K562 (cell line): Measurements from ENCODE around the gene REC8. TPM values are rescaled to one million over a fixed set of nuclear protein-coding genes. Genes with fewer than 3 reads are reported as not detected.

Source experiments
- ATAC-seq: fragments of 200-7000 bp; cut with Tn5 transposase; 3 replicates; pipeline ENCODE4 v1.9.1; 2020; ENCODE audit warnings: moderate library complexity
- BruUV-seq: library from RNA; stranded (reverse); fragments of 400-500 nt; replicated peaks from 2 replicates; lab custom pipeline; 2021; lab: Mats Ljungman, UMichigan
- CTCF ChIA-PET: fragments of 300-600 bp; formaldehyde crosslinking; extraction: SDS; loops from one replicate; lab custom pipeline; 2021; ENCODE audit warnings: low intra/inter-chr PET ratio; lab: Yijun Ruan, JAX
- POLR2A ChIA-PET: fragments of 300-600, 350-650 bp; sonication (Branson Sonifier 250); formaldehyde crosslinking; extraction: SDS; loops from one replicate; lab custom pipeline; 2021; ENCODE audit warnings: antibody characterized with exemption, inconsistent platforms; lab: Yijun Ruan, JAX
- DNase-seq, 4 experiments: peaks; one replicate each; pipeline versions ENCODE4 v3.0.0 to v3.0.0-alpha.2; 2011 to 2018; ENCODE audit warnings: low spot score in 3 of 4, mixed read lengths in 3 of 4; ENCODE audit errors: extremely low read depth in 1 of 4
- FAIRE-seq: peaks from 2 replicates; lab custom pipeline; 2011; peaks lifted over from hg19 to GRCh38; lab: Jason Lieb, UNC
- H2AFZ ChIP-seq: 2 replicates; pipeline ENCODE4 v1.6.0; 2011; ENCODE audit warnings: low read depth, low read length, control low read depth, inconsistent platforms
- H3K27ac ChIP-seq: fragments of 200-600 bp; 3 replicates; pipeline ENCODE4 v1.8.0; 2011; ENCODE audit warnings: low read depth, mild to moderate bottlenecking, control low read depth, inconsistent platforms, low read length, moderate library complexity, mixed read lengths; ENCODE audit errors: extremely low read depth
- H3K27me3 ChIP-seq, 2 experiments: fragments of 300-600 bp in 1 of 2; 2 replicates in 1 of 2; 3 replicates in 1 of 2; pipeline versions ENCODE4 v1.6.0 to v1.8.0; 2011; ENCODE audit warnings: inconsistent platforms in 2 of 2, low read length in 2 of 2, mild to moderate bottlenecking in 1 of 2, mixed read lengths in 1 of 2, moderate library complexity in 1 of 2; ENCODE audit not compliant: control insufficient read depth in 2 of 2, insufficient read depth in 2 of 2
- H3K36me3 ChIP-seq: fragments of 300-600 bp; 3 replicates; pipeline ENCODE4 v1.8.0; 2011; ENCODE audit warnings: mild to moderate bottlenecking, low read length, inconsistent platforms; ENCODE audit not compliant: control insufficient read depth, insufficient read depth
- H3K4me1 ChIP-seq, 2 experiments: fragments of 200-600 bp in 1 of 2; replicated peaks in 1 of 2; 2 replicates in 1 of 2; 3 replicates in 1 of 2; pipeline versions ENCODE4 v1.5.1 to v1.8.0; 2011; ENCODE audit warnings: inconsistent platforms in 2 of 2, low read length in 2 of 2, mild to moderate bottlenecking in 1 of 2, mixed read lengths in 1 of 2, moderate library complexity in 1 of 2; ENCODE audit not compliant: control insufficient read depth in 2 of 2, insufficient read depth in 2 of 2
- H3K4me2 ChIP-seq: 2 replicates; pipeline ENCODE4 v1.6.1; 2011; ENCODE audit warnings: low read length, control low read depth, inconsistent platforms, mixed read lengths; ENCODE audit not compliant: insufficient read depth
- H3K4me3 ChIP-seq: fragments of 200-600 bp; sonication (generic), shearing (Covaris generic); 2 replicates; pipeline ENCODE4 v1.5.1; 2016; ENCODE audit warnings: control low read depth, inconsistent platforms
- H3K79me2 ChIP-seq: fragments of 200-600 bp; 3 replicates; pipeline ENCODE4 v1.8.0; 2011; ENCODE audit warnings: low read length, inconsistent platforms; ENCODE audit not compliant: control insufficient read depth, insufficient read depth
- H3K9ac ChIP-seq, 2 experiments: 2 replicates each; pipeline versions ENCODE4 v1.6.0 to v1.6.1; 2011; ENCODE audit warnings: low read depth in 2 of 2, low read length in 2 of 2, control low read depth in 1 of 2, inconsistent platforms in 1 of 2, mild to moderate bottlenecking in 1 of 2, mixed read lengths in 1 of 2; ENCODE audit not compliant: insufficient read depth in 1 of 2
- H3K9me1 ChIP-seq: one replicate; pipeline ENCODE4 v1.6.0; 2011; ENCODE audit warnings: inconsistent platforms, mild to moderate bottlenecking, low read length, moderate library complexity; ENCODE audit not compliant: control insufficient read depth, insufficient read depth
- H3K9me3 ChIP-seq: replicated peaks from 2 replicates; pipeline ENCODE4 v1.5.1; 2011; ENCODE audit warnings: low read depth, low read length, inconsistent platforms; ENCODE audit not compliant: control insufficient read depth, insufficient read depth
- H4K20me1 ChIP-seq: replicated peaks from 2 replicates; pipeline ENCODE4 v1.6.1; 2011; ENCODE audit warnings: low read length, inconsistent platforms, mixed read lengths; ENCODE audit not compliant: control insufficient read depth, insufficient read depth
- ZBTB2 ChIP-seq: fragments of 450-650 bp; IDR thresholded peaks from 2 replicates; pipeline ENCODE4 v1.6.1; 2016; ENCODE audit warnings: antibody characterized with exemption
- WGBS: fragments of 100-300 bp; shearing (Covaris generic); methylation state at CpG from one replicate; pipeline ENCODE4 v1.1.6; 2016; ENCODE audit warnings: low coverage, mixed read lengths; ENCODE audit not compliant: insufficient coverage; ENCODE audit errors: missing lambda C conversion rate; 5-methylcytosine and 5-hydroxymethylcytosine counted together
- in situ Hi-C: fragments of 300-500 bp; cut with MboI; formaldehyde crosslinking; loops from 4 replicates; pipeline ENCODE4 v1.15.0; 2018; ENCODE audit warnings: inconsistent platforms, mixed read lengths
- intact Hi-C: fragments of 100-400 bp; cut with micrococcal nuclease; formaldehyde crosslinking; loops from 2 replicates; pipeline ENCODE4 v1.14.2; 2022
- polyA plus RNA-seq, 8 experiments: library from polyadenylated mRNA; depleted of rRNA in 4 of 8; stranded (reverse) in 5 of 8; unstranded in 3 of 8; fragments of >200 nt; fragmentation: Nextera tagmentation in 2 of 8; fragmentation: Illumina TruSeq in 1 of 8; extraction: Ambion mirVana in 2 of 8; extraction: Trizol in 1 of 8; gene quantifications; 2 replicates each; pipeline versions ENCODE4 v1.2.1 to v1.2.3, GENCODE V29; 2011 to 2014; ENCODE audit warnings: inconsistent platforms in 1 of 8, missing spikeins in 1 of 8
- total RNA-seq, 7 experiments: library from RNA; depleted of rRNA in 6 of 7; stranded (reverse); fragments of >200 nt in 6 of 7; fragmentation: Illumina TruSeq in 2 of 7; extraction: Trizol in 2 of 7; gene quantifications; 2 replicates each; pipeline versions ENCODE4 v1.2.1 to v1.2.3, GENCODE V29; 2011 to 2021; ENCODE audit warnings: low replicate concordance in 1 of 7
- TF ChIP-seq, protein P1 (sequence below): fragments of 200-800 bp; sonication (Bioruptor generic); IDR thresholded peaks from 2 replicates; pipeline ENCODE4 v1.6.1; 2017; ENCODE audit warnings: missing genetic modification characterization, missing compliant biosample characterization

The REC8 gene
- total and polyA plus RNA-seq, 9 of the 15 experiments (the other 6 are each of a cell fraction or from before 2014, with no cell fraction given), result 0.11 to 2.5 (median 0.85) TPM

DNA sequence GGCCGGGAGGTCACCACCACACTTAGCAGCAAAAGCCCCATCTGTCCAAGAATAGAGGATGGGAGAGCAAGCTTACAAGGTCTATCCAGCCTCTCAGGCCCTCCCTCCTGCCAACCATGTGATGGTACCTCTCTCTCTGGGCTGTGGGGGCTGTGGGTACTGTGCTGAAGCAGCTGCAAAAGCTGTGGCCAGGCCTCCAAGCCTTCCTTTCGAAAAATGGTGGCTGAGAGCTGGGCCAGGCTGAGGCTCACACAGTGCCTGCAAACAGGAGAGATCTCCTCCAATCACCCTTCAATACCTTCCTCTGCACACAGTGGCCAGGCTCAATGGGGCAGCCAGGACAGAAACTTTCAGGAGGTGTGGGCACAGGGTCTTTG lies 15.6 kb downstream of the REC8 start:
- no peaks in the 10 kb centered on the region for H3K9me3 ChIP-seq
- ATAC-seq, result no peak
- FAIRE-seq, result no peak
- ChIA-PET CTCF (no interaction called here), POLR2A (no interaction called here)
- peak overlapping the region; percentile 71 for H3K4me3 ChIP-seq
- no TSS peak for BruUV-seq
- H3K9me1 ChIP-seq, result peaks cover 3% of the 10 kb centered on the region
- H3K4me1 ChIP-seq, result peaks cover 0 to 21% of the 10 kb centered on the region in 2 experiments; a peak in 3 of 5 replicates
- H3K79me2 ChIP-seq, result peaks cover 23% of the 10 kb centered on the region
- H3K27ac ChIP-seq, result no peak overlapping the region
- peaks cover 71% of the 10 kb centered on the region; the same call in 2 of the 3 replicates for H3K36me3 ChIP-seq
- H3K4me2 ChIP-seq, result peak overlapping the region; percentile 87
- in situ Hi-C loops (no loop called here), intact Hi-C loops (no loop called here)
- no peak for TF ChIP-seq ZBTB2
- TF ChIP-seq, protein P1, sequence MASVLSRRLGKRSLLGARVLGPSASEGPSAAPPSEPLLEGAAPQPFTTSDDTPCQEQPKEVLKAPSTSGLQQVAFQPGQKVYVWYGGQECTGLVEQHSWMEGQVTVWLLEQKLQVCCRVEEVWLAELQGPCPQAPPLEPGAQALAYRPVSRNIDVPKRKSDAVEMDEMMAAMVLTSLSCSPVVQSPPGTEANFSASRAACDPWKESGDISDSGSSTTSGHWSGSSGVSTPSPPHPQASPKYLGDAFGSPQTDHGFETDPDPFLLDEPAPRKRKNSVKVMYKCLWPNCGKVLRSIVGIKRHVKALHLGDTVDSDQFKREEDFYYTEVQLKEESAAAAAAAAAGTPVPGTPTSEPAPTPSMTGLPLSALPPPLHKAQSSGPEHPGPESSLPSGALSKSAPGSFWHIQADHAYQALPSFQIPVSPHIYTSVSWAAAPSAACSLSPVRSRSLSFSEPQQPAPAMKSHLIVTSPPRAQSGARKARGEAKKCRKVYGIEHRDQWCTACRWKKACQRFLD (CRISPR knock-in tag), result no peak
- no peak overlapping the region for H2AFZ ChIP-seq
- H4K20me1 ChIP-seq, result peaks cover 9% of the 10 kb centered on the region; the same call in 1 of the 2 replicates
- 31% methylated on average over 2 of the region's 2 CpGs for WGBS
- peak overlapping the region; percentile 87 to 91 for H3K9ac ChIP-seq
- no peak for DNase-seq
- no peaks in the 10 kb centered on the region for H3K27me3 ChIP-seq
